K562 (cell line): ENCODE measurements around the gene GNA15. TPM values are rescaled to one million over a fixed set of nuclear protein-coding genes. Genes with fewer than 3 reads are reported as not detected.

Experiments
- ADNP ChIP-seq: fragments of 200-800 bp; sonication (Bioruptor generic); IDR thresholded peaks from 2 replicates; pipeline ENCODE4 v1.6.1; 2016; ENCODE audit warnings: missing genetic modification characterization, missing compliant biosample characterization
- ATF1 ChIP-seq, 2 experiments: fragments of 450-650 bp in 1 of 2; IDR thresholded peaks; 2 replicates each; pipeline ENCODE4 v1.6.1; 2016; ENCODE audit warnings: missing compliant biosample characterization in 1 of 2, missing genetic modification characterization in 1 of 2
- CHCHD3 ChIP-seq: fragments of 250-450 bp; sonication (Bioruptor Pico); IDR thresholded peaks from 2 replicates; pipeline ENCODE4 v2.1.2; 2022; ENCODE audit warnings: mild to moderate bottlenecking
- FOSL1 ChIP-seq: fragments of 200-800 bp; sonication (Bioruptor generic); conservative IDR thresholded peaks from 2 replicates; pipeline ENCODE4 v1.6.1; 2016; ENCODE audit warnings: missing genetic modification characterization, missing compliant biosample characterization
- MAZ ChIP-seq, 2 experiments: fragments of 450-650 bp in 1 of 2; sonication (generic) in 1 of 2; formaldehyde crosslinking; IDR thresholded peaks in 1 of 2; conservative IDR thresholded peaks in 1 of 2; 2 replicates each; pipeline versions ENCODE4 v1.4.0 to v1.5.0; 2020; ENCODE audit warnings: mild to moderate bottlenecking in 1 of 2, missing genetic modification reagents in 1 of 2
- MITF ChIP-seq: IDR thresholded peaks from 2 replicates; pipeline ENCODE4 v1.6.1; 2014; ENCODE audit warnings: antibody characterized with exemption
- NCOR1 ChIP-seq: fragments of 450-650 bp; IDR thresholded peaks from 2 replicates; pipeline ENCODE4 v1.6.1; 2016; ENCODE audit warnings: mild to moderate bottlenecking, moderate library complexity
- PHF20 ChIP-seq: fragments of 450-650 bp; IDR thresholded peaks from 2 replicates; pipeline ENCODE4 v1.6.1; 2018; ENCODE audit not compliant: partially characterized antibody
- REST ChIP-seq, 2 experiments: fragments of 450-650 bp; formaldehyde crosslinking in 1 of 2; IDR thresholded peaks; 2 replicates each; pipeline versions ENCODE4 v1.4.0 to v1.6.1; 2014 to 2020; ENCODE audit warnings: mild to moderate bottlenecking in 2 of 2, borderline replicate concordance in 1 of 2, low read depth in 1 of 2
- ZNF830 ChIP-seq: fragments of 250-450 bp; sonication (Bioruptor Pico); IDR thresholded peaks from 2 replicates; pipeline ENCODE4 v1.5.0; 2021; ENCODE audit warnings: mild to moderate bottlenecking
- ZSCAN29 ChIP-seq: fragments of 450-650 bp; IDR thresholded peaks from 2 replicates; pipeline ENCODE4 v1.6.1; 2017
- polyA plus RNA-seq, 8 experiments: library from polyadenylated mRNA; depleted of rRNA in 4 of 8; stranded (reverse) in 5 of 8; unstranded in 3 of 8; fragments of >200 nt; fragmentation: Nextera tagmentation in 2 of 8; fragmentation: Illumina TruSeq in 1 of 8; extraction: Ambion mirVana in 2 of 8; extraction: Trizol in 1 of 8; gene quantifications; 2 replicates each; pipeline versions ENCODE4 v1.2.1 to v1.2.3, GENCODE V29; 2011 to 2014; ENCODE audit warnings: inconsistent platforms in 1 of 8, missing spikeins in 1 of 8
- total RNA-seq, 7 experiments: library from RNA; depleted of rRNA in 6 of 7; stranded (reverse); fragments of >200 nt in 6 of 7; fragmentation: Illumina TruSeq in 2 of 7; extraction: Trizol in 2 of 7; gene quantifications; 2 replicates each; pipeline versions ENCODE4 v1.2.1 to v1.2.3, GENCODE V29; 2011 to 2021; ENCODE audit warnings: low replicate concordance in 1 of 7
- TF ChIP-seq, protein P1 (sequence below): sonication (generic); formaldehyde crosslinking; IDR thresholded peaks from 2 replicates; pipeline ENCODE4 v1.9.0; 2022; ENCODE audit warnings: mild to moderate bottlenecking, missing genetic modification reagents
- TF ChIP-seq, protein P2 (sequence below): fragments of 250-450 bp; sonication (Bioruptor Pico); IDR thresholded peaks from 2 replicates; pipeline ENCODE4 v1.8.0; 2021; ENCODE audit warnings: moderate library complexity, mild to moderate bottlenecking, inconsistent platforms
- TF ChIP-seq, protein P3 (sequence below): fragments of 450-650 bp; IDR thresholded peaks from 2 replicates; pipeline ENCODE4 v1.6.1; 2017; ENCODE audit warnings: antibody characterized with exemption, mild to moderate bottlenecking

The GNA15 gene
- total and polyA plus RNA-seq, 9 of the 15 experiments (the other 6 are each of a cell fraction or from before 2014, with no cell fraction given), result 0.03 to 0.24 (median 0.11) TPM; not detected in 1

DNA sequence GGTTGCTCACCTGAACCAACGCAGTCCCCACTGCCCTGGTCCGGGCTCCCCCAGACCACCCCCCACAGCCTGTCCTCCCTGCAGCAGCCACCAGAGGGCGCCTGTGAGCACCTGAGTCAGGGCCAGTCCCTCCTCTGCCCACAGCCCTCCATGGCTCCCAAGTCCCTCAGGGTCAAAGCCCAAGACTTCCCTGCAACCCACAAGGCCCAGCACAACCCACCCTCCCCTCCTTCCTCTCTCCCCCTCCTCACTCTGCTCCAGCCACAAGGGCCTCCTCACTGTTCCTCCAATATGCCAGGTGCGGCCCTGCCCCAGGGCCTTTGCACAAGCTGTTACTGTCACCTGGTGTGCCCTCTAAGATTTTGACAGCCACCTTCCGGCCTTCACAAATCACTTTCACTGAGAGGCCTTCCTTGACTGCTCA is 10.9 kb downstream of the GNA15 start (continued):
- TF ChIP-seq MAZ (CRISPR knock-in tag; conservative IDR thresholded peaks at IDR 0.05 in 1 of 2, IDR thresholded peaks at IDR 0.05 in 1 of 2) (peak in 1 of 2 experiments; percentile 54; a peak in 2 of 4 replicates), PHF20 (peak; percentile 71), REST (IDR thresholded peaks at IDR 0.05; ENCODE audit: borderline replicate concordance) (peak; percentile 54; the same call in 1 of the 2 replicates), REST (CRISPR knock-in tag; IDR thresholded peaks at IDR 0.05; ENCODE audit: low read depth) (no peak), MITF (no peak), ATF1 (CRISPR knock-in tag; IDR thresholded peaks at IDR 0.05) (no peak), ATF1 (tag; IDR thresholded peaks at IDR 0.05) (no peak), FOSL1 (tag) (0 out of 2 replicates have a peak, but pooled peaks have one; percentile 25), ZSCAN29 (no peak), ADNP (tag) (peak; percentile 86), NCOR1 (0 out of 2 replicates have a peak, but pooled peaks have one; percentile 20), CHCHD3 (CRISPR knock-in tag) (no peak), ZNF830 (no peak)
- TF ChIP-seq, protein P1, sequence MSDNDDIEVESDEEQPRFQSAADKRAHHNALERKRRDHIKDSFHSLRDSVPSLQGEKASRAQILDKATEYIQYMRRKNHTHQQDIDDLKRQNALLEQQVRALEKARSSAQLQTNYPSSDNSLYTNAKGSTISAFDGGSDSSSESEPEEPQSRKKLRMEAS (CRISPR knock-in tag), result no peak
- TF ChIP-seq, protein P2, sequence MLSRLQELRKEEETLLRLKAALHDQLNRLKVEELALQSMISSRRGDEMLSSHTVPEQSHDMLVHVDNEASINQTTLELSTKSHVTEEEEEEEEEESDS (CRISPR knock-in tag), result no peak
- TF ChIP-seq, protein P3, sequence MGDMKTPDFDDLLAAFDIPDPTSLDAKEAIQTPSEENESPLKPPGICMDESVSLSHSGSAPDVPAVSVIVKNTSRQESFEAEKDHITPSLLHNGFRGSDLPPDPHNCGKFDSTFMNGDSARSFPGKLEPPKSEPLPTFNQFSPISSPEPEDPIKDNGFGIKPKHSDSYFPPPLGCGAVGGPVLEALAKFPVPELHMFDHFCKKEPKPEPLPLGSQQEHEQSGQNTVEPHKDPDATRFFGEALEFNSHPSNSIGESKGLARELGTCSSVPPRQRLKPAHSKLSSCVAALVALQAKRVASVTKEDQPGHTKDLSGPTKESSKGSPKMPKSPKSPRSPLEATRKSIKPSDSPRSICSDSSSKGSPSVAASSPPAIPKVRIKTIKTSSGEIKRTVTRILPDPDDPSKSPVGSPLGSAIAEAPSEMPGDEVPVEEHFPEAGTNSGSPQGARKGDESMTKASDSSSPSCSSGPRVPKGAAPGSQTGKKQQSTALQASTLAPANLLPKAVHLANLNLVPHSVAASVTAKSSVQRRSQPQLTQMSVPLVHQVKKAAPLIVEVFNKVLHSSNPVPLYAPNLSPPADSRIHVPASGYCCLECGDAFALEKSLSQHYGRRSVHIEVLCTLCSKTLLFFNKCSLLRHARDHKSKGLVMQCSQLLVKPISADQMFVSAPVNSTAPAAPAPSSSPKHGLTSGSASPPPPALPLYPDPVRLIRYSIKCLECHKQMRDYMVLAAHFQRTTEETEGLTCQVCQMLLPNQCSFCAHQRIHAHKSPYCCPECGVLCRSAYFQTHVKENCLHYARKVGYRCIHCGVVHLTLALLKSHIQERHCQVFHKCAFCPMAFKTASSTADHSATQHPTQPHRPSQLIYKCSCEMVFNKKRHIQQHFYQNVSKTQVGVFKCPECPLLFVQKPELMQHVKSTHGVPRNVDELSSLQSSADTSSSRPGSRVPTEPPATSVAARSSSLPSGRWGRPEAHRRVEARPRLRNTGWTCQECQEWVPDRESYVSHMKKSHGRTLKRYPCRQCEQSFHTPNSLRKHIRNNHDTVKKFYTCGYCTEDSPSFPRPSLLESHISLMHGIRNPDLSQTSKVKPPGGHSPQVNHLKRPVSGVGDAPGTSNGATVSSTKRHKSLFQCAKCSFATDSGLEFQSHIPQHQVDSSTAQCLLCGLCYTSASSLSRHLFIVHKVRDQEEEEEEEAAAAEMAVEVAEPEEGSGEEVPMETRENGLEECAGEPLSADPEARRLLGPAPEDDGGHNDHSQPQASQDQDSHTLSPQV, result peak; percentile 21; the same call in 1 of the 2 replicates
